ENCODE data around the gene ADCYAP1R1.

- no peak for TF ChIP-seq POLR2A (IDR thresholded peaks at IDR 0.05)
- TF ChIP-seq, protein P1, sequence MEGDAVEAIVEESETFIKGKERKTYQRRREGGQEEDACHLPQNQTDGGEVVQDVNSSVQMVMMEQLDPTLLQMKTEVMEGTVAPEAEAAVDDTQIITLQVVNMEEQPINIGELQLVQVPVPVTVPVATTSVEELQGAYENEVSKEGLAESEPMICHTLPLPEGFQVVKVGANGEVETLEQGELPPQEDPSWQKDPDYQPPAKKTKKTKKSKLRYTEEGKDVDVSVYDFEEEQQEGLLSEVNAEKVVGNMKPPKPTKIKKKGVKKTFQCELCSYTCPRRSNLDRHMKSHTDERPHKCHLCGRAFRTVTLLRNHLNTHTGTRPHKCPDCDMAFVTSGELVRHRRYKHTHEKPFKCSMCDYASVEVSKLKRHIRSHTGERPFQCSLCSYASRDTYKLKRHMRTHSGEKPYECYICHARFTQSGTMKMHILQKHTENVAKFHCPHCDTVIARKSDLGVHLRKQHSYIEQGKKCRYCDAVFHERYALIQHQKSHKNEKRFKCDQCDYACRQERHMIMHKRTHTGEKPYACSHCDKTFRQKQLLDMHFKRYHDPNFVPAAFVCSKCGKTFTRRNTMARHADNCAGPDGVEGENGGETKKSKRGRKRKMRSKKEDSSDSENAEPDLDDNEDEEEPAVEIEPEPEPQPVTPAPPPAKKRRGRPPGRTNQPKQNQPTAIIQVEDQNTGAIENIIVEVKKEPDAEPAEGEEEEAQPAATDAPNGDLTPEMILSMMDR (IDR thresholded peaks at IDR 0.05): no peak
Measured at GRCh38 chr7:31022726-31023125, 29.4 kb upstream of the ADCYAP1R1 start.

All from Peyer's patch (tissue), 4 donors.